Spleen (tissue), 11 donors: ENCODE results near the gene TERT. TPM values are rescaled to one million over a fixed set of nuclear protein-coding genes. Genes with fewer than 3 reads are reported as not detected.
"Not testable (repeated sequence)": the region's sequence is repeated elsewhere in the genome, so short reads cannot be mapped to it uniquely, and the experiment has no call there.

ENCODE experiments used
- DNase-seq: peaks from one replicate; pipeline ENCODE4 v3.0.0-alpha.2; 2020
- H3K27ac ChIP-seq, 8 donors: fragments of 200-600 bp; sonication (generic) in 7 of 8; 1 replicate in 4 of 8; 2 replicates in 4 of 8; pipeline versions ENCODE4 v1.5.0 to v1.8.0; 2016 to 2021; ENCODE audit warnings: inconsistent platforms in 4 of 8, mild to moderate bottlenecking in 4 of 8, moderate library complexity in 1 of 8
- H3K27me3 ChIP-seq, 7 donors: fragments of 200-600 bp; sonication (generic) in 6 of 7; replicated peaks in 1 of 7; 1 replicate in 4 of 7; 2 replicates in 3 of 7; pipeline versions ENCODE4 v1.5.0 to v1.8.0; 2016 to 2021; ENCODE audit warnings: inconsistent platforms in 3 of 7, mild to moderate bottlenecking in 1 of 7
- H3K36me3 ChIP-seq, 6 donors: fragments of 200-600 bp; sonication (generic) in 5 of 6; 1 replicate in 4 of 6; 2 replicates in 2 of 6; pipeline versions ENCODE4 v1.5.0 to v1.8.0; 2016 to 2021; ENCODE audit warnings: inconsistent platforms in 2 of 6
- H3K4me1 ChIP-seq, 6 donors: fragments of 200-600 bp; sonication (generic) in 5 of 6; 1 replicate in 3 of 6; 2 replicates in 3 of 6; pipeline versions ENCODE4 v1.5.0 to v1.8.0; 2016 to 2021; ENCODE audit warnings: inconsistent platforms in 3 of 6
- H3K4me3 ChIP-seq, 8 donors: fragments of 200-600 bp; sonication (generic) in 7 of 8; 1 replicate in 4 of 8; 2 replicates in 4 of 8; pipeline versions ENCODE4 v1.5.0 to v1.8.0; 2016 to 2021; ENCODE audit warnings: inconsistent platforms in 4 of 8, mild to moderate bottlenecking in 4 of 8, moderate library complexity in 2 of 8
- H3K9me3 ChIP-seq, 8 donors: fragments of 200-600 bp; sonication (generic) in 7 of 8; 1 replicate in 4 of 8; 2 replicates in 4 of 8; pipeline versions ENCODE4 v1.5.0 to v1.8.0; 2016 to 2021; ENCODE audit warnings: inconsistent platforms in 4 of 8
- POLR2A ChIP-seq, 3 donors: fragments of 450-650 bp; IDR thresholded peaks; one replicate each; pipeline ENCODE4 v1.5.1; 2017; ENCODE audit warnings: antibody characterized with exemption in 3 of 3, mild to moderate bottlenecking in 1 of 3
- POLR2AphosphoS5 ChIP-seq, 3 donors: sonication (generic); formaldehyde crosslinking; IDR thresholded peaks; one replicate each; pipeline ENCODE4 v1.5.1; 2017; ENCODE audit warnings: antibody characterized with exemption in 3 of 3
- WGBS, 5 donors: extraction: QIAGEN DNeasy Blood & Tissue Kit in 3 of 5; methylation state at CpG; one replicate each; pipeline versions ENCODE4 v1.1.5 to v1.1.7; 2013 to 2018; 5-methylcytosine and 5-hydroxymethylcytosine counted together
- intact Hi-C: fragments of 100-400 bp; cut with DNase I; formaldehyde crosslinking; loops from one replicate; pipeline ENCODE4 v1.15.0; 2023; ENCODE audit warnings: low total_unique reads
- polyA plus RNA-seq, 3 donors: library from polyadenylated mRNA; stranded (reverse); fragments of 200-250 nt; gene quantifications; one replicate each; pipeline ENCODE4 v1.2.1, GENCODE V29; 2013
- total RNA-seq, 7 donors: library from RNA; depleted of rRNA in 3 of 7; stranded (reverse); fragments of >200 nt in 3 of 7; fragmentation: NEBNext Ultra II Directional in 4 of 7; extraction: Animal tissue kit (Norgen Biotek cat#: 25700) in 4 of 7; gene quantifications; one replicate each; pipeline versions ENCODE4 v1.1.0 to v1.2.1, GENCODE V29; 2016 to 2021
- TF ChIP-seq, protein P1 (sequence below), 11 experiments: fragments of 200-600 bp in 7 of 11; fragments of 450-650 bp in 4 of 11; sonication (generic) in 4 of 11; IDR thresholded peaks in 8 of 11; conservative IDR thresholded peaks in 3 of 11; 1 replicate in 7 of 11; 2 replicates in 4 of 11; pipeline versions ENCODE4 v1.4.0 to v1.8.0; 2016 to 2021; ENCODE audit warnings: antibody characterized with exemption in 11 of 11, inconsistent platforms in 4 of 11, mild to moderate bottlenecking in 1 of 11
- donor health status: healthy with polysubstance abuse.
- donor health status: DM: no; HTN: no; CAD: no; lungs with moderate emphysema.
- donor health status: DM: no; HTN: no; CAD: no.
- donor health status: Bipolar disorder and iron deficiency.
- donor health status: healthy.
- donor health status: DM: no; HTN: no; CAD: no.
- donor health status: DM: yes; HTN: yes; CAD: no.

TERT gene
- total and polyA plus RNA-seq, 10 donors: 0.09 to 5.3 (median 0.40) TPM; not detected in 2

DNA sequence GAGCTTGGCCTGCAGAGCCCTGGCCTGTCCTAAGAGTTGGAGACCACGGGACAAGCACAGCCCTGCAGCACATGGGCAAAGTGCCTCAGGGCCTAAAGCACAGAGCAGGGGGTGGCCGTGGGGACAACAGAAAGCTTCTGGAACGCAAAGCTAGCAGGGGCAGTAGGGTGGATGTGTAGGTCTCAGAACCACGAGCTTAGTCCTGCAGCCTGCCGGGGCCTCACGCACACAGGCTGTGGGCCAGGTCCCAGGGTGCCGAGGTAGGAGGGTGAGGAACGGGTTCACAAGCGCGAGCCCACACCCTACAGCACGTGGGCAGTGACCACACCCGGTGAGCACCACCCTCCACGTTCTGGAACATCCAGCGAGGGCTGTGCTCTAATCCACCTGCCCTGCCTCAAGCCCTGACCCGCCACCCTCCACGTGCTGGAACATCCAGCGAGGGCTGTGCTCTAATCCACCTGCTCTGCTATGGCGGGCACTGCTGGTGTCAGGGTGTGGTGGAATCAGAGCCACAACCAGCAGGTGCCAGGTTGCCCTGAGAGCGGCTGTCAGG lies 40.8 kb upstream of the TERT start:
- H3K4me3 ChIP-seq: no peak overlapping the region
- no peak overlapping the region for H3K27ac ChIP-seq
- peaks cover 7 to 100% (median 87%) of the 10 kb centered on the region in 6 donors for H3K36me3 ChIP-seq
- TF ChIP-seq, protein P1, sequence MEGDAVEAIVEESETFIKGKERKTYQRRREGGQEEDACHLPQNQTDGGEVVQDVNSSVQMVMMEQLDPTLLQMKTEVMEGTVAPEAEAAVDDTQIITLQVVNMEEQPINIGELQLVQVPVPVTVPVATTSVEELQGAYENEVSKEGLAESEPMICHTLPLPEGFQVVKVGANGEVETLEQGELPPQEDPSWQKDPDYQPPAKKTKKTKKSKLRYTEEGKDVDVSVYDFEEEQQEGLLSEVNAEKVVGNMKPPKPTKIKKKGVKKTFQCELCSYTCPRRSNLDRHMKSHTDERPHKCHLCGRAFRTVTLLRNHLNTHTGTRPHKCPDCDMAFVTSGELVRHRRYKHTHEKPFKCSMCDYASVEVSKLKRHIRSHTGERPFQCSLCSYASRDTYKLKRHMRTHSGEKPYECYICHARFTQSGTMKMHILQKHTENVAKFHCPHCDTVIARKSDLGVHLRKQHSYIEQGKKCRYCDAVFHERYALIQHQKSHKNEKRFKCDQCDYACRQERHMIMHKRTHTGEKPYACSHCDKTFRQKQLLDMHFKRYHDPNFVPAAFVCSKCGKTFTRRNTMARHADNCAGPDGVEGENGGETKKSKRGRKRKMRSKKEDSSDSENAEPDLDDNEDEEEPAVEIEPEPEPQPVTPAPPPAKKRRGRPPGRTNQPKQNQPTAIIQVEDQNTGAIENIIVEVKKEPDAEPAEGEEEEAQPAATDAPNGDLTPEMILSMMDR (IDR thresholded peaks at IDR 0.05 in 8 of 11, conservative IDR thresholded peaks at IDR 0.05 in 3 of 11): no peak
- TF ChIP-seq POLR2A (IDR thresholded peaks at IDR 0.05) (no peak), POLR2AphosphoS5 (IDR thresholded peaks at IDR 0.05) (no peak)
- WGBS, 5 donors: 72 to 94% (median 91%) methylated on average over 10 to 19 of the region's 19 CpGs
- H3K4me1 ChIP-seq: peaks cover 0 to 26% (median 0%) of the 10 kb centered on the region in 6 donors
- DNase-seq: peak; percentile 81
- H3K9me3 ChIP-seq: no peaks in the 10 kb centered on the region
- H3K27me3 ChIP-seq: no peaks in the 10 kb centered on the region
- intact Hi-C loops: no loop called here

DNA sequence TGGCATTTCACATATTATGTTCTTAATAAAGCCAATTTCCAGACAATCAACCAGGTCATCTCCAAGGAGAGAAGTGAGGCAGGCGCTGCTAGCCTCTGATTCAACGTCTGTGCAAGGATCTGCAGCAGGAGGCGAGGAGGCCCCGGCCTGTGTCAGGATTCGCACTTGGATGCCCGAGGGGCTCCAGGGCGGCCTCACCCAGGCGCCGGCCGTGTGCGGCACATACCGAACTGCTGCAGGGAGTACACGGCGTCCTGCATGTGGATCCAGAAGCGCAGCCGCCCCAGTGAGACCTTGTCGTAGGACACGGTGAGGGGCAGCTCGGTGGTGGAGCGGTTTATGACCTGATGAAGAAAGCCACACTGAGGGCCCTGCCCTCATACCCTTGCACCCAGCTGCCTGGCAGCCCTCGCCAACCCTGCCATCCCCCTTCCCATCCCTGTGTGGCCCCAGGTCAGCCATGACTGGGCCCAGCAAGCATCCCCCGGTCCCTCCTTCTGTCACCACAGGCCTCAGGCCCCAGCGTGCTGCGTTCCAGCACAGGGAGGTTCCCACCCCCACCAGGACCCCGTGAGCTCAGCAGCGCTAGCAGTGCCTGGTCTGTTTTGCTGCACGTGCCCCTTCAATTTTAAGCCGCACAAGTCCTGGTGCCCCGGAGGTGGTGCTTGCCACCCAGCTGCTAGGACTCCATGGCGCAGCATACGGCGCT lies 40.1 kb upstream of the TERT start:
- peaks cover 7 to 100% (median 87%) of the 10 kb centered on the region in 6 donors for H3K36me3 ChIP-seq
- intact Hi-C loops: no loop called here
- H3K4me3 ChIP-seq: no peak overlapping the region
- no peaks in the 10 kb centered on the region for H3K27me3 ChIP-seq
- WGBS, 5 donors: 94 to 98% (median 96%) methylated on average over 17 to 32 of the region's 32 CpGs
- no peak overlapping the region for H3K27ac ChIP-seq
- DNase-seq: peak; percentile 64
- no peaks in the 10 kb centered on the region for H3K9me3 ChIP-seq
- TF ChIP-seq POLR2AphosphoS5 (IDR thresholded peaks at IDR 0.05) (no peak), POLR2A (IDR thresholded peaks at IDR 0.05) (no peak)
- TF ChIP-seq, protein P1 (IDR thresholded peaks at IDR 0.05 in 8 of 11, conservative IDR thresholded peaks at IDR 0.05 in 3 of 11): no peak
- peaks cover 0 to 20% (median 0%) of the 10 kb centered on the region in 6 donors for H3K4me1 ChIP-seq

DNA sequence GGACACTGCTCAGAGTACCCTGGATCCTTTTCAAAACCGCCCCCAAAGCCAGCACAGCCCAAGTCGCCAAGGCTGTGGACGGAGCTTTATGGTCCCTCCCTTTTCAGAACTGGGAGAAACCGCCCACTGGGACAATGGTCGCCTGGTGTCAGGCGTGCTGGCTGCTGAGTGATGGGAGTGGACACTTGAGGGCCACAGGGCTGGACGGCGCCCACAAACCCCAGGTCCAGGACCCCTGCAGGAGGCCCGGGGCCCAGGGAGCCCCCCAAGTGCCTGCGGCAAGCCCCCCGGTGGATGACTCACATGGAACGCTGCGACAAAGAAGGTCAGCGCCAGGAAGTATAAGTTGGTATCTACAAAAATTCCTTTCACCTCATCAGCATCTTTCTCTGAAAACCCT lies 39.1 kb upstream of the TERT start:
- H3K27ac ChIP-seq: no peak overlapping the region
- WGBS, 5 donors: 96 to 99% (median 98%) methylated on average over 10 to 14 of the region's 14 CpGs
- no peaks in the 10 kb centered on the region for H3K27me3 ChIP-seq
- no peaks in the 10 kb centered on the region for H3K9me3 ChIP-seq
- TF ChIP-seq, protein P1 (IDR thresholded peaks at IDR 0.05 in 8 of 11, conservative IDR thresholded peaks at IDR 0.05 in 3 of 11): no peak
- TF ChIP-seq POLR2AphosphoS5 (IDR thresholded peaks at IDR 0.05): no peak
- no peak for TF ChIP-seq POLR2A (IDR thresholded peaks at IDR 0.05)
- H3K36me3 ChIP-seq: peaks cover 7 to 98% (median 88%) of the 10 kb centered on the region in 6 donors
- H3K4me1 ChIP-seq: peaks cover 0 to 22% (median 0%) of the 10 kb centered on the region in 6 donors
- no peak overlapping the region for H3K4me3 ChIP-seq
- intact Hi-C loops: no loop called here
- peak; percentile 41 for DNase-seq

DNA sequence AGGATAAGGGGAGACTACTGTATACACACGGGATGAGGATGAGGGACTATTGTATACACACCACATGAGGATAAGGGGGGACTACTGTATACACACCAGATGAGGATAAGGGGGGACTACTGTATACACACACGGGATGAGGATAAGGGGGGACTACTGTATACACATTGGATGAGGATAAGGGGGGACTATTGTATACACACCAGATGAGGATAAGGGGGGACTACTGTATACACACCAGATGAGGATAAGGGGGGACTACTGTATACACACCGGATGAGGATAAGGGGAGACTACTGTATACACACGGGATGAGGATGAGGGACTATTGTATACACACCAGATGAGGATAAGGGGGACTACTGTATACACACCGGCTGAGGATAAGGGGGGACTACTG lies 38.4 kb upstream of the TERT start:
- H3K36me3 ChIP-seq: peaks cover 3 to 97% (median 83%) of the 10 kb centered on the region in 6 donors
- H3K27ac ChIP-seq, intact Hi-C loops, H3K9me3 ChIP-seq, H3K4me3 ChIP-seq, H3K27me3 ChIP-seq, DNase-seq: not testable (repeated sequence)
- WGBS, 5 donors: 85 to 93% (median 89%) methylated on average over 5 of the region's 5 CpGs
- peaks cover 0 to 21% (median 0%) of the 10 kb centered on the region in 6 donors for H3K4me1 ChIP-seq
